ENCODE data around the gene FAM241B.

FAM241B gene

GRCh38 chr10:69668721-69669120 is 38.7 kb downstream of the FAM241B start:
- DNase-seq: no peak

- DNase-seq: no peak
Observed at GRCh38 chr10:69669409-69669808, 39.4 kb downstream of the FAM241B start.

GRCh38 chr10:69673521-69673920 is 43.5 kb downstream of the FAM241B start:
- DNase-seq: no peak

- no peak for DNase-seq
Observed at GRCh38 chr10:69674786-69675185, 44.7 kb downstream of the FAM241B start.

GRCh38 chr10:69676301-69676700 is 46.3 kb downstream of the FAM241B start:
- no peak for DNase-seq

GRCh38 chr10:69677985-69678654 is 48.1 kb downstream of the FAM241B start:
- DNase-seq: no peak

GRCh38 chr10:69679736-69680135 is 49.7 kb downstream of the FAM241B start:
- no peak for DNase-seq

- DNase-seq: no peak
Observed at GRCh38 chr10:69680610-69681009, 50.6 kb downstream of the FAM241B start.

GRCh38 chr10:69681436-69681835 is 51.4 kb downstream of the FAM241B start:
- DNase-seq: no peak

- no peak for DNase-seq
Observed at GRCh38 chr10:69682955-69683474, 53.0 kb downstream of the FAM241B start.

Measured in NCI-H146 (cell line).